ENCODE results near the gene PSAP. TPM values are rescaled to one million over a fixed set of nuclear protein-coding genes. Genes with fewer than 3 reads are reported as not detected.
A peak's percentile ranks its signal among the peaks of the same experiment; 100 is the strongest.

Gene PSAP
- total RNA-seq, 1 donor from 2014 or later = 295 TPM

- H3K9me3 Mint-ChIP-seq = no peaks in the 10 kb centered on the region
- no peaks in the 10 kb centered on the region for H3K36me3 Mint-ChIP-seq (ENCODE audit: low read depth)
- H3K4me3 Mint-ChIP-seq = no peak overlapping the region
- H3K27ac Mint-ChIP-seq (ENCODE audit: unreplicated experiment) = no peak overlapping the region
- no peaks in the 10 kb centered on the region for H3K27me3 Mint-ChIP-seq (ENCODE audit: low read depth)
- TF ChIP-seq CTCF (conservative IDR thresholded peaks at IDR 0.05) = no peak
- no peak for DNase-seq (ENCODE audit: low read depth, low spot score)
- H3K4me1 Mint-ChIP-seq = no peaks in the 10 kb centered on the region
Observed at GRCh38 chr10:71782221-71782916, 68.7 kb downstream of the PSAP start.

GRCh38 chr10:71780719-71781118 is 70.3 kb downstream of the PSAP start:
- H3K4me3 Mint-ChIP-seq = no peak overlapping the region
- no peaks in the 10 kb centered on the region for H3K27me3 Mint-ChIP-seq (ENCODE audit: low read depth)
- no peaks in the 10 kb centered on the region for H3K36me3 Mint-ChIP-seq (ENCODE audit: low read depth)
- TF ChIP-seq CTCF (conservative IDR thresholded peaks at IDR 0.05) = no peak
- no peak for DNase-seq (ENCODE audit: low read depth, low spot score)
- no peaks in the 10 kb centered on the region for H3K9me3 Mint-ChIP-seq
- no peaks in the 10 kb centered on the region for H3K4me1 Mint-ChIP-seq
- no peak overlapping the region for H3K27ac Mint-ChIP-seq (ENCODE audit: unreplicated experiment)

- Mint-ChIP-seq H3K9me3 (no peaks in the 10 kb centered on the region), H3K36me3 (ENCODE audit: low read depth) (no peaks in the 10 kb centered on the region), H3K4me3 (no peak overlapping the region), H3K4me1 (no peaks in the 10 kb centered on the region), H3K27ac (ENCODE audit: unreplicated experiment) (peak overlapping the region; percentile 31), H3K27me3 (ENCODE audit: low read depth) (no peaks in the 10 kb centered on the region)
- DNase-seq (ENCODE audit: low read depth, low spot score) = no peak
- TF ChIP-seq CTCF (conservative IDR thresholded peaks at IDR 0.05) = no peak
Observed at GRCh38 chr10:71780156-71780555, 70.9 kb downstream of the PSAP start.

GRCh38 chr10:71779641-71780040 is 71.4 kb downstream of the PSAP start:
- Mint-ChIP-seq H3K27me3 (ENCODE audit: low read depth) (no peaks in the 10 kb centered on the region), H3K4me1 (no peaks in the 10 kb centered on the region), H3K9me3 (no peaks in the 10 kb centered on the region), H3K4me3 (no peak overlapping the region), H3K36me3 (ENCODE audit: low read depth) (no peaks in the 10 kb centered on the region), H3K27ac (ENCODE audit: unreplicated experiment) (no peak overlapping the region)
- no peak for DNase-seq (ENCODE audit: low read depth, low spot score)
- TF ChIP-seq CTCF (conservative IDR thresholded peaks at IDR 0.05) = no peak

GRCh38 chr10:71778071-71778825 is 72.8 kb downstream of the PSAP start:
- Mint-ChIP-seq H3K27ac (ENCODE audit: unreplicated experiment) (no peak overlapping the region), H3K9me3 (no peaks in the 10 kb centered on the region)

More at GRCh38 chr10:71778071-71778825, 72.8 kb downstream of the PSAP start:
- Mint-ChIP-seq H3K27me3 (ENCODE audit: low read depth) (peaks cover 9% of the 10 kb centered on the region), H3K4me1 (peaks cover 9% of the 10 kb centered on the region), H3K4me3 (no peak overlapping the region), H3K36me3 (ENCODE audit: low read depth) (no peaks in the 10 kb centered on the region)
- no peak for TF ChIP-seq CTCF (conservative IDR thresholded peaks at IDR 0.05)
- DNase-seq (ENCODE audit: low read depth, low spot score) = no peak

Data from neural crest cell (in vitro differentiated cells).